Suprapubic skin (tissue), 4 donors: ENCODE measurements around the gene ETV5. TPM values are rescaled to one million over a fixed set of nuclear protein-coding genes. Genes with fewer than 3 reads are reported as not detected.

Experiments used
- DNase-seq, 2 donors: peaks; one replicate each; pipeline ENCODE4 v3.0.0-alpha.2; 2019; ENCODE audit warnings: low spot score in 2 of 2
- H3K27ac ChIP-seq: fragments of 200-600 bp; sonication (generic); one replicate; pipeline ENCODE4 v1.5.1; 2019
- H3K27me3 ChIP-seq: fragments of 200-600 bp; sonication (generic); one replicate; pipeline ENCODE4 v1.5.1; 2019
- H3K36me3 ChIP-seq: fragments of 200-600 bp; sonication (generic); one replicate; pipeline ENCODE4 v1.5.1; 2019
- H3K4me1 ChIP-seq: fragments of 200-600 bp; sonication (generic); one replicate; pipeline ENCODE4 v1.5.1; 2019
- H3K4me3 ChIP-seq: fragments of 200-600 bp; sonication (generic); one replicate; pipeline ENCODE4 v1.5.1; 2019; ENCODE audit warnings: mild to moderate bottlenecking
- H3K9me3 ChIP-seq: fragments of 200-600 bp; sonication (generic); one replicate; pipeline ENCODE4 v1.5.1; 2019
- CTCF ChIP-seq, 2 donors: fragments of 200-600 bp in 1 of 2; fragments of 450-650 bp in 1 of 2; sonication (generic) in 1 of 2; IDR thresholded peaks; one replicate each; pipeline ENCODE4 v1.5.1; 2016 to 2019; ENCODE audit warnings: antibody characterized with exemption in 2 of 2, mild to moderate bottlenecking in 1 of 2, moderate library complexity in 1 of 2
- EP300 ChIP-seq: sonication (generic); formaldehyde crosslinking; IDR thresholded peaks from one replicate; pipeline ENCODE4 v1.6.1; 2017; ENCODE audit warnings: antibody characterized with exemption
- POLR2A ChIP-seq, 2 donors: fragments of 450-650 bp; IDR thresholded peaks; one replicate each; pipeline ENCODE4 v1.6.1; 2017; ENCODE audit warnings: antibody characterized with exemption in 2 of 2, mild to moderate bottlenecking in 2 of 2, moderate library complexity in 2 of 2
- POLR2AphosphoS5 ChIP-seq, 3 donors: sonication (generic); formaldehyde crosslinking; IDR thresholded peaks; one replicate each; pipeline ENCODE4 v1.6.1; 2017; ENCODE audit warnings: antibody characterized with exemption in 3 of 3
- WGBS: methylation state at CpG from one replicate; pipeline ENCODE4 v1.1.5; 2018; 5-methylcytosine and 5-hydroxymethylcytosine counted together
- total RNA-seq, 4 donors: library from RNA; depleted of rRNA; stranded (reverse); fragments of >200 nt; gene quantifications; one replicate each; pipeline ENCODE4 v1.1.0, GENCODE V29; 2016

The ETV5 gene
- total RNA-seq, 4 donors from 2014 or later = 11.2 to 28.6 (median 16.7) TPM

DNA sequence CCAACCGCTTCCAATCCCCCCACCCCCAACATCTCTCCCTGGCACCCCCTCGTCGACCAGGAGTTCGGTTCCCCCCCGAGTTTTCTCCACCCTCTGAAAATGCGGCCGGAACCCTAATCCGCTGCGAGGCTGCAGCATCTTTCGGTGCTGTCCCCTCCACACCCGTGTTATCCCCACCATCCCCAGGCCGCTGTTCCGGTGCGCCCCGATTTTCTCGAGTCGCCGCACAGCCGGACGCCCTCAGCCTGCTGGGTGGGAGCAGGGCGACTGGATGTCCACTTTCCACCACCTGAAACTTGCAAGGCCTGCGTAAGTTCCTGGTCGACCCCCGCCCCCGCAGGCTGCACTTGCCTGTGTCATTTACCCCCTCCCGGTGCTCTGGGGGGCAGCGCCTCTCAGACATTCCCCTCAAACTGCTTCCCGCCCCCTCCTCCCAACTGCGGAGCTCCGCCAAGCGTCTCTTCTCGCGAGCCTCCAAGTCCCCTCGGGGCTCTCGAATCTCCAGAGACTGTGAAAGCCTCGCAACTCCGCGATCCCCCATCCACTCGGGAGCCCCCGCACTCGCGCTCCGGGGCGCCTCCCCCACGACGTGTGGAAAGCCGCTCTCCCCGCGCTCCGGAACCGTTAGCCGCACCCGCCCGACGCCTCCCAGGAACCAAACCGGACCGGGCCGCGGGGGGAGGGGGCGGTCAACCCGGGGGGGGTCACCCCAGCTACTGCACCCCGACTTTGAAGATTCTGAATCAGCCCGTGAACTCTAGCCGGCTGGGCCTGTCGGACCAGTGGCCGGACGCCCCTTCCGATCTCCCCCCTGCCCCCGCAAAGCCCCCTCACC lies 566 bp downstream of the ETV5 start:
- Histone ChIP-seq H3K36me3 (no peaks in the 10 kb centered on the region), H3K4me3 (peak overlapping the region; percentile 73), H3K27me3 (no peaks in the 10 kb centered on the region), H3K4me1 (peaks cover 46% of the 10 kb centered on the region), H3K9me3 (no peaks in the 10 kb centered on the region), H3K27ac (peak overlapping the region; percentile 87)
- 1% methylated on average over 58 of the region's 69 CpGs for WGBS
- peak; percentile 78 to 82 for DNase-seq
- TF ChIP-seq POLR2A (IDR thresholded peaks at IDR 0.05) = no peak
- TF ChIP-seq EP300 = no peak
- TF ChIP-seq POLR2AphosphoS5 (IDR thresholded peaks at IDR 0.05) = no peak
- TF ChIP-seq CTCF (IDR thresholded peaks at IDR 0.05) = no peak

GRCh38 chr3:186107215-186108105 lies 1.4 kb downstream of the ETV5 start:
- Histone ChIP-seq H3K27me3 (no peaks in the 10 kb centered on the region), H3K4me3 (peak overlapping the region; percentile 73), H3K4me1 (peaks cover 55% of the 10 kb centered on the region), H3K9me3 (no peaks in the 10 kb centered on the region), H3K27ac (no peak overlapping the region), H3K36me3 (no peaks in the 10 kb centered on the region)
- 6% methylated on average over 40 of the region's 45 CpGs for WGBS
- peak; percentile 76 to 84 for DNase-seq
- TF ChIP-seq EP300 (no peak), POLR2AphosphoS5 (IDR thresholded peaks at IDR 0.05) (no peak), POLR2A (IDR thresholded peaks at IDR 0.05) (no peak), CTCF (IDR thresholded peaks at IDR 0.05) (no peak)

- WGBS = 75% methylated on average over 6 of the region's 6 CpGs
- Histone ChIP-seq H3K4me1 (peaks cover 53% of the 10 kb centered on the region), H3K27ac (no peak overlapping the region), H3K36me3 (no peaks in the 10 kb centered on the region), H3K4me3 (no peak overlapping the region), H3K9me3 (no peaks in the 10 kb centered on the region), H3K27me3 (no peaks in the 10 kb centered on the region)
- TF ChIP-seq CTCF (IDR thresholded peaks at IDR 0.05) = no peak
- no peak for TF ChIP-seq POLR2AphosphoS5 (IDR thresholded peaks at IDR 0.05)
- TF ChIP-seq EP300 = no peak
- TF ChIP-seq POLR2A (IDR thresholded peaks at IDR 0.05) = no peak
- no peak for DNase-seq
These were observed 3.3 kb downstream of the ETV5 start for GRCh38 chr3:186105543-186105942.

DNA sequence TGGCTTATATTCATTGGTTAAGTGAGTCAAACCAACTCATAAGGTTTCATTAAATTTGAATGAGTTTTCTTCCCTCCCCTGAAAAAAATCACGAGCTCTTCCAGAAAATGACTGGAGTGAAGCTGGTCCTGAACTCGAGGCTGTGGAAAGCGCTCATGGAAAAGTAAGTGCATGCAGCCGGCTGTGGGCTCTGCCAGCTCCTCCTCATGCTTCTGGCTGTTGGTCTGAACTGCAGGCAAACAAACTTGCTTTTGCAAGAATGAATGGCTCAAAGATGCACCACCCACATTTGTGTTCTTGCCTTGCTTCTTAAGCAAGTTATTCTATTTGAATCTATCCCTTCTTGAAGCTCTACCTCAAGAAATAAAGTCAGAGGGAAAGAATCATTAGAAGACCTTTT lies 6.2 kb downstream of the ETV5 start:
- no peak for DNase-seq
- Histone ChIP-seq H3K36me3 (no peaks in the 10 kb centered on the region), H3K27ac (peak overlapping the region; percentile 14), H3K9me3 (no peaks in the 10 kb centered on the region), H3K27me3 (no peaks in the 10 kb centered on the region), H3K4me3 (no peak overlapping the region), H3K4me1 (peaks cover 56% of the 10 kb centered on the region)
- TF ChIP-seq EP300 (no peak), CTCF (IDR thresholded peaks at IDR 0.05) (no peak)
- 45% methylated on average over 4 of the region's 4 CpGs for WGBS

DNA sequence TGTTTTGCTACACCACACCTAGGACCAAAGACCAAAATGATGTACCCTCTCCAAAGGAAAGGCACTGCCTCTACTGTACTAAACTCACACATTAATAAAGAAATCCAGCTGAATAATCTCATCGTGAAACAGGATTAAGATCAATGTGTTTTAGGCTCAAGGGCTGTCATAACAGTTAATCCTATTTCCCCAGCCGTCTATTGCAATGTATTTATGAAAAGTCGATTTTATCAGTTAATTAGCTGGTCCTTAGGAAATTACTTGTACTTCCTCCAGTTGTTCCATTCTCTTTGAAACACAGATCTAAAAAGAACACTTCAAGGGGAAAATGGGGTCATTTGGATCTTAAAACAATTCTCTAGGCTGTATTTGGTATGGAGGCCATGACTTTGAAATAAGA lies 8.5 kb downstream of the ETV5 start:
- H3K27ac ChIP-seq = no peak overlapping the region
- H3K4me1 ChIP-seq = peaks cover 63% of the 10 kb centered on the region
- H3K4me3 ChIP-seq = no peak overlapping the region
- no peaks in the 10 kb centered on the region for H3K27me3 ChIP-seq
- H3K36me3 ChIP-seq = no peaks in the 10 kb centered on the region
- WGBS = 79% methylated on average over 3 of the region's 3 CpGs
- no peak for TF ChIP-seq CTCF (IDR thresholded peaks at IDR 0.05)
- no peak for TF ChIP-seq EP300
- TF ChIP-seq POLR2AphosphoS5 (IDR thresholded peaks at IDR 0.05) = no peak
- no peak for TF ChIP-seq POLR2A (IDR thresholded peaks at IDR 0.05)
- no peak for DNase-seq
- H3K9me3 ChIP-seq = no peaks in the 10 kb centered on the region
